Activated CD4-positive, alpha-beta T cell treated with anti-CD3 and anti-CD28 coated beads, Interleukin-2, amount 10 ng/mL, durations not matched to agents 24 days and 14 days (primary cell): ENCODE data around the gene RNASE4. TPM values are rescaled to one million over a fixed set of nuclear protein-coding genes. Genes with fewer than 3 reads are reported as not detected.
A peak's percentile ranks its signal among the peaks of the same experiment; 100 is the strongest.
"Not testable (repeated sequence)": the region's sequence is repeated elsewhere in the genome, so short reads cannot be mapped to it uniquely, and the experiment has no call there.

Source experiments
- DNase-seq: peaks from one replicate; pipeline ENCODE4 v3.0.0; 2022
- H3K27ac Mint-ChIP-seq: one replicate; pipeline ENCODE4 v1.8.0; 2022; ENCODE audit warnings: mild to moderate bottlenecking, mixed read lengths
- H3K27me3 Mint-ChIP-seq: one replicate; pipeline ENCODE4 v1.8.0; 2022; ENCODE audit warnings: mixed read lengths
- H3K36me3 Mint-ChIP-seq: one replicate; pipeline ENCODE4 v1.8.0; 2022; ENCODE audit warnings: low read depth, mild to moderate bottlenecking, mixed read lengths
- H3K4me1 Mint-ChIP-seq: one replicate; pipeline ENCODE4 v1.8.0; 2021; ENCODE audit warnings: mixed read lengths
- H3K4me3 Mint-ChIP-seq: one replicate; pipeline ENCODE4 v1.8.0; 2022; ENCODE audit warnings: mild to moderate bottlenecking, moderate library complexity, mixed read lengths
- H3K9me3 Mint-ChIP-seq: one replicate; pipeline ENCODE4 v1.8.0; 2021; ENCODE audit warnings: mixed read lengths
- intact Hi-C: fragments of 100-400 bp; cut with micrococcal nuclease; formaldehyde crosslinking; loops from one replicate; pipeline ENCODE4 v1.15.1; 2023
- total RNA-seq: library from RNA; stranded (reverse); gene quantifications from 2 replicates; pipeline ENCODE4 v1.2.3, GENCODE V29; 2022

RNASE4 gene
- total RNA-seq, 1 donor from 2014 or later, result 0.26 TPM

- DNase-seq, result no peak
- no peaks in the 10 kb centered on the region for H3K36me3 Mint-ChIP-seq
- H3K27me3 Mint-ChIP-seq, result peaks cover 44% of the 10 kb centered on the region
- peaks cover 34% of the 10 kb centered on the region for H3K4me1 Mint-ChIP-seq
- H3K4me3 Mint-ChIP-seq, result no peak overlapping the region
- no peak overlapping the region for H3K27ac Mint-ChIP-seq
- no peaks in the 10 kb centered on the region for H3K9me3 Mint-ChIP-seq
- intact Hi-C loops, result no loop called here
These were observed 24.5 kb upstream of the RNASE4 start for GRCh38 chr14:20659813-20660395.

GRCh38 chr14:20661197-20661596 lies 23.2 kb upstream of the RNASE4 start:
- no peak for DNase-seq
- Mint-ChIP-seq H3K27ac (no peak overlapping the region), H3K27me3 (peaks cover 32% of the 10 kb centered on the region), H3K4me1 (peaks cover 34% of the 10 kb centered on the region), H3K9me3 (no peaks in the 10 kb centered on the region), H3K4me3 (no peak overlapping the region), H3K36me3 (no peaks in the 10 kb centered on the region)
- intact Hi-C loops, result no loop called here

- peak; percentile 93 for DNase-seq
- H3K9me3 Mint-ChIP-seq, result peaks cover 4% of the 10 kb centered on the region
- H3K36me3 Mint-ChIP-seq, result no peaks in the 10 kb centered on the region
- intact Hi-C loops, result loop anchor here (1.0 kb wide), 2 partner anchors 18 to 28 kb away; no protein-coding TSS in a partner anchor
- H3K4me1 Mint-ChIP-seq, result peaks cover 35% of the 10 kb centered on the region
- peaks cover 17% of the 10 kb centered on the region for H3K27me3 Mint-ChIP-seq
- peak overlapping the region; percentile 21 for H3K27ac Mint-ChIP-seq
- H3K4me3 Mint-ChIP-seq, result peak overlapping the region; percentile 86
These were observed 21.2 kb upstream of the RNASE4 start for GRCh38 chr14:20662968-20663732.

- H3K27ac Mint-ChIP-seq, H3K9me3 Mint-ChIP-seq, DNase-seq, H3K27me3 Mint-ChIP-seq, H3K4me3 Mint-ChIP-seq, intact Hi-C loops, H3K36me3 Mint-ChIP-seq: not testable (repeated sequence)
- peaks cover 35% of the 10 kb centered on the region for H3K4me1 Mint-ChIP-seq
These were observed 17.9 kb upstream of the RNASE4 start for GRCh38 chr14:20666400-20666961.

- peak overlapping the region; percentile 82 for H3K27ac Mint-ChIP-seq
- H3K4me1 Mint-ChIP-seq, result peaks cover 29% of the 10 kb centered on the region
- peak overlapping the region; percentile 20 for H3K4me3 Mint-ChIP-seq
- DNase-seq, result peak; percentile 76
- intact Hi-C loops, result loop anchor here (1.0 kb wide), 1 partner anchor 13 kb away; no protein-coding TSS in a partner anchor
- H3K9me3 Mint-ChIP-seq, result peaks cover 9% of the 10 kb centered on the region
- H3K27me3 Mint-ChIP-seq, result peaks cover 2% of the 10 kb centered on the region
- peaks cover 2% of the 10 kb centered on the region for H3K36me3 Mint-ChIP-seq
These were observed 16.4 kb upstream of the RNASE4 start for GRCh38 chr14:20667957-20668356.

- Mint-ChIP-seq H3K9me3 (peaks cover 9% of the 10 kb centered on the region), H3K4me1 (peaks cover 22% of the 10 kb centered on the region), H3K36me3 (peaks cover 2% of the 10 kb centered on the region), H3K27ac (no peak overlapping the region), H3K4me3 (no peak overlapping the region), H3K27me3 (no peaks in the 10 kb centered on the region)
- intact Hi-C loops, result loop anchor here (1.0 kb wide), 1 partner anchor 12 kb away; no protein-coding TSS in a partner anchor
- no peak for DNase-seq
These were observed 15.4 kb upstream of the RNASE4 start for GRCh38 chr14:20668969-20669368.

- intact Hi-C loops, result no loop called here
- peaks cover 21% of the 10 kb centered on the region for H3K4me1 Mint-ChIP-seq
- DNase-seq, result no peak
- H3K9me3 Mint-ChIP-seq, result peaks cover 9% of the 10 kb centered on the region
- H3K36me3 Mint-ChIP-seq, result peaks cover 2% of the 10 kb centered on the region
- H3K27me3 Mint-ChIP-seq, result peaks cover 3% of the 10 kb centered on the region
- no peak overlapping the region for H3K4me3 Mint-ChIP-seq
- peak overlapping the region; percentile 2 for H3K27ac Mint-ChIP-seq
These were observed 12.6 kb upstream of the RNASE4 start for GRCh38 chr14:20671597-20672283.

- no peaks in the 10 kb centered on the region for H3K36me3 Mint-ChIP-seq
- DNase-seq, result no peak
- H3K27ac Mint-ChIP-seq, result no peak overlapping the region
These were observed 8.7 kb upstream of the RNASE4 start for GRCh38 chr14:20675669-20676068.

GRCh38 chr14:20676072-20676471 lies 8.3 kb upstream of the RNASE4 start:
- no peak for DNase-seq
- peaks cover 3% of the 10 kb centered on the region for H3K27me3 Mint-ChIP-seq
- no peak overlapping the region for H3K4me3 Mint-ChIP-seq
- intact Hi-C loops, result no loop called here
- no peaks in the 10 kb centered on the region for H3K9me3 Mint-ChIP-seq
- H3K4me1 Mint-ChIP-seq, result peaks cover 22% of the 10 kb centered on the region
- no peak overlapping the region for H3K27ac Mint-ChIP-seq
- no peaks in the 10 kb centered on the region for H3K36me3 Mint-ChIP-seq

More at GRCh38 chr14:20675669-20676068, 8.7 kb upstream of the RNASE4 start:
- H3K4me3 Mint-ChIP-seq, result no peak overlapping the region
- H3K9me3 Mint-ChIP-seq, result no peaks in the 10 kb centered on the region
- peaks cover 18% of the 10 kb centered on the region for H3K4me1 Mint-ChIP-seq
- intact Hi-C loops, result no loop called here
- peaks cover 3% of the 10 kb centered on the region for H3K27me3 Mint-ChIP-seq

- no peak overlapping the region for H3K4me3 Mint-ChIP-seq
- no peaks in the 10 kb centered on the region for H3K9me3 Mint-ChIP-seq
- intact Hi-C loops, result loop anchor here (5.0 to 10.0 kb wide), 4 partner anchors 268 to 585 kb away; partner anchors contain the start of genes HNRNPC, TEP1 and TMEM253
- H3K36me3 Mint-ChIP-seq, result no peaks in the 10 kb centered on the region
- H3K27me3 Mint-ChIP-seq, result peaks cover 3% of the 10 kb centered on the region
- DNase-seq, result no peak
- no peak overlapping the region for H3K27ac Mint-ChIP-seq
- H3K4me1 Mint-ChIP-seq, result peaks cover 24% of the 10 kb centered on the region
These were observed 4.5 kb upstream of the RNASE4 start for GRCh38 chr14:20679907-20680306.

- peaks cover 27% of the 10 kb centered on the region for H3K4me1 Mint-ChIP-seq
- DNase-seq, result no peak
- no peaks in the 10 kb centered on the region for H3K36me3 Mint-ChIP-seq
- H3K9me3 Mint-ChIP-seq, result no peaks in the 10 kb centered on the region
- H3K27ac Mint-ChIP-seq, result no peak overlapping the region
- H3K27me3 Mint-ChIP-seq, result peaks cover 3% of the 10 kb centered on the region
- H3K4me3 Mint-ChIP-seq, result no peak overlapping the region
- intact Hi-C loops, result loop anchor here (5.0 to 10.0 kb wide), 4 partner anchors 268 to 584 kb away; partner anchors contain the start of genes HNRNPC, TEP1 and TMEM253
These were observed 4.0 kb upstream of the RNASE4 start for GRCh38 chr14:20680363-20680762.

GRCh38 chr14:20680843-20681347 lies 3.5 kb upstream of the RNASE4 start:
- Mint-ChIP-seq H3K27me3 (peaks cover 3% of the 10 kb centered on the region), H3K9me3 (no peaks in the 10 kb centered on the region), H3K36me3 (no peaks in the 10 kb centered on the region), H3K4me3 (no peak overlapping the region), H3K4me1 (peaks cover 25% of the 10 kb centered on the region), H3K27ac (no peak overlapping the region)
- DNase-seq, result no peak
- intact Hi-C loops, result loop anchor here (1.0 to 10.0 kb wide), 8 partner anchors 13 to 584 kb away; partner anchors contain the start of genes APEX1, HNRNPC, TEP1 and TMEM253

GRCh38 chr14:20681348-20682126 lies 2.8 kb upstream of the RNASE4 start:
- peak; percentile 96 for DNase-seq
- no peak overlapping the region for H3K4me3 Mint-ChIP-seq
- peaks cover 27% of the 10 kb centered on the region for H3K4me1 Mint-ChIP-seq
- no peaks in the 10 kb centered on the region for H3K36me3 Mint-ChIP-seq
- no peak overlapping the region for H3K27ac Mint-ChIP-seq
- no peaks in the 10 kb centered on the region for H3K9me3 Mint-ChIP-seq
- H3K27me3 Mint-ChIP-seq, result peaks cover 3% of the 10 kb centered on the region
- intact Hi-C loops, result loop anchor here (1.0 to 10.0 kb wide), 9 partner anchors 13 to 583 kb away; partner anchors contain the start of genes APEX1, HNRNPC, PNP and TEP1
